ENCODE measurements around the gene JAZF1.

DNA sequence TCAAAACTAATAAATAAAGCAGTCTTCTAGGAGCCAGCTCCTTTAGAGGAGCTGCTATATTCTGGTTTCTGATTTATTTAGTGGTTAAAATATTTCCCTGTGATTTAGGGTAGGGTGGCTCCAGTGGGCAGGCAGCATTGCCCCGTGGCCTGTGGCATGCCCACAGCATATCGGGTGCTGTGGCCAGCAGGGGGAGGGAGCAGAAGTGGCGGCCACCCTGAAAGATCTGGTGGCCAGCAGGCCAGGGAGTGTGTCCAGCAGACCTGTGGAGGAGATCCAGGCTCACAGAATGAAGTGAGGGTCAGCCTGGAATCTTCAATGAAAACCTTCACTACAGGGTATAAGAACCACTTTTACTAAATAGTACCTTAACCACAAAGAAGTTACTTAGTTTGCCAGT is 251.5 kb downstream of the JAZF1 start:
- TF ChIP-seq CREB1 (IDR thresholded peaks at IDR 0.05; ENCODE audit: low read depth): no peak
- no peak for TF ChIP-seq RAD21 (IDR thresholded peaks at IDR 0.05; ENCODE audit: low read depth)
- no peak for TF ChIP-seq TEAD4 (IDR thresholded peaks at IDR 0.05)
- no peak for TF ChIP-seq EGR1 (IDR thresholded peaks at IDR 0.05)
- TF ChIP-seq, protein P1, sequence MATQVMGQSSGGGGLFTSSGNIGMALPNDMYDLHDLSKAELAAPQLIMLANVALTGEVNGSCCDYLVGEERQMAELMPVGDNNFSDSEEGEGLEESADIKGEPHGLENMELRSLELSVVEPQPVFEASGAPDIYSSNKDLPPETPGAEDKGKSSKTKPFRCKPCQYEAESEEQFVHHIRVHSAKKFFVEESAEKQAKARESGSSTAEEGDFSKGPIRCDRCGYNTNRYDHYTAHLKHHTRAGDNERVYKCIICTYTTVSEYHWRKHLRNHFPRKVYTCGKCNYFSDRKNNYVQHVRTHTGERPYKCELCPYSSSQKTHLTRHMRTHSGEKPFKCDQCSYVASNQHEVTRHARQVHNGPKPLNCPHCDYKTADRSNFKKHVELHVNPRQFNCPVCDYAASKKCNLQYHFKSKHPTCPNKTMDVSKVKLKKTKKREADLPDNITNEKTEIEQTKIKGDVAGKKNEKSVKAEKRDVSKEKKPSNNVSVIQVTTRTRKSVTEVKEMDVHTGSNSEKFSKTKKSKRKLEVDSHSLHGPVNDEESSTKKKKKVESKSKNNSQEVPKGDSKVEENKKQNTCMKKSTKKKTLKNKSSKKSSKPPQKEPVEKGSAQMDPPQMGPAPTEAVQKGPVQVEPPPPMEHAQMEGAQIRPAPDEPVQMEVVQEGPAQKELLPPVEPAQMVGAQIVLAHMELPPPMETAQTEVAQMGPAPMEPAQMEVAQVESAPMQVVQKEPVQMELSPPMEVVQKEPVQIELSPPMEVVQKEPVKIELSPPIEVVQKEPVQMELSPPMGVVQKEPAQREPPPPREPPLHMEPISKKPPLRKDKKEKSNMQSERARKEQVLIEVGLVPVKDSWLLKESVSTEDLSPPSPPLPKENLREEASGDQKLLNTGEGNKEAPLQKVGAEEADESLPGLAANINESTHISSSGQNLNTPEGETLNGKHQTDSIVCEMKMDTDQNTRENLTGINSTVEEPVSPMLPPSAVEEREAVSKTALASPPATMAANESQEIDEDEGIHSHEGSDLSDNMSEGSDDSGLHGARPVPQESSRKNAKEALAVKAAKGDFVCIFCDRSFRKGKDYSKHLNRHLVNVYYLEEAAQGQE (IDR thresholded peaks at IDR 0.05; ENCODE audit: low read depth): no peak
- TF ChIP-seq NFIC (IDR thresholded peaks at IDR 0.05): no peak
- no peak for TF ChIP-seq YY1 (IDR thresholded peaks at IDR 0.05; ENCODE audit: low read depth)
- no peak for TF ChIP-seq TAF1 (IDR thresholded peaks at IDR 0.05; ENCODE audit: low read depth)
- no peak for TF ChIP-seq EP300 (IDR thresholded peaks at IDR 0.05; ENCODE audit: borderline replicate concordance)
- TF ChIP-seq, protein P2, sequence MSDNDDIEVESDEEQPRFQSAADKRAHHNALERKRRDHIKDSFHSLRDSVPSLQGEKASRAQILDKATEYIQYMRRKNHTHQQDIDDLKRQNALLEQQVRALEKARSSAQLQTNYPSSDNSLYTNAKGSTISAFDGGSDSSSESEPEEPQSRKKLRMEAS (IDR thresholded peaks at IDR 0.05): no peak
- TF ChIP-seq ZBTB7A (IDR thresholded peaks at IDR 0.05; ENCODE audit: low read depth): no peak
- no peak for TF ChIP-seq TCF12 (IDR thresholded peaks at IDR 0.05; ENCODE audit: low read depth)
- no peak for TF ChIP-seq FOXM1 (IDR thresholded peaks at IDR 0.05; ENCODE audit: borderline replicate concordance, low read depth)
